Panc1 (cell line): ENCODE results near the gene ANKRD26.

Experiments used
- CTCF ChIP-seq: fragments of 450-650 bp; IDR thresholded peaks from 2 replicates; pipeline ENCODE4 v1.5.1; 2017; ENCODE audit warnings: mild to moderate bottlenecking
- REST ChIP-seq, 2 experiments: IDR thresholded peaks; 2 replicates each; pipeline ENCODE4 v1.6.1; 2011 to 2012; ENCODE audit warnings: low read depth in 2 of 2, control low read depth in 1 of 2, low read length in 1 of 2, mild to moderate bottlenecking in 1 of 2, moderate library complexity in 1 of 2; ENCODE audit not compliant: insufficient read depth in 1 of 2

GRCh38 chr10:27022048-27022447 lies 78.2 kb downstream of the ANKRD26 start:
- no peak for TF ChIP-seq CTCF
- TF ChIP-seq REST (IDR thresholded peaks at IDR 0.05; ENCODE audit: insufficient read depth in 1 of 2, low read depth in 2 of 2, low read length in 1 of 2) = no peak
